HL-60 (cell line): ENCODE measurements around the gene ZNF25.

ENCODE experiments used
- CTCF ChIP-seq: IDR thresholded peaks from one replicate; pipeline ENCODE4 v1.5.1; 2011; ENCODE audit warnings: low read length, control low read depth, inconsistent platforms; ENCODE audit not compliant: insufficient read depth
- POLR2AphosphoS5 ChIP-seq: IDR thresholded peaks from 2 replicates; pipeline ENCODE4 v1.6.1; 2012; ENCODE audit warnings: low read depth

- TF ChIP-seq CTCF (no peak), POLR2AphosphoS5 (no peak)
Measured at GRCh38 chr10:38003588-38003987, 27.1 kb upstream of the ZNF25 start.
